PFSK-1 (cell line): Measurements from ENCODE around the gene HES3.

Source experiments
- FOXP2 ChIP-seq: optimal IDR thresholded peaks from 2 replicates; pipeline ENCODE3; 2011; ENCODE audit warnings: borderline replicate concordance, control low read depth, inconsistent platforms; ENCODE audit not compliant: insufficient read depth; ENCODE audit errors: extremely low read length, extremely low read depth
- POLR2AphosphoS5 ChIP-seq: IDR thresholded peaks from 2 replicates; pipeline ENCODE4 v1.6.1; 2012; ENCODE audit warnings: low read depth, mild to moderate bottlenecking, control low read depth, low read length, moderate library complexity
- REST ChIP-seq, 2 experiments: IDR thresholded peaks; 2 replicates each; pipeline versions ENCODE4 v1.6.1 to v1.8.0; 2011 to 2012; ENCODE audit warnings: low read depth in 2 of 2, low read length in 2 of 2, control low read depth in 1 of 2, inconsistent platforms in 1 of 2, mild to moderate bottlenecking in 1 of 2, moderate library complexity in 1 of 2; ENCODE audit not compliant: insufficient read depth in 1 of 2
- SIN3A ChIP-seq: IDR thresholded peaks from 2 replicates; pipeline ENCODE4 v1.6.1; 2012; ENCODE audit warnings: mild to moderate bottlenecking, low read length, moderate library complexity, borderline replicate concordance; ENCODE audit not compliant: insufficient read depth
- TAF1 ChIP-seq: IDR thresholded peaks from 2 replicates; pipeline ENCODE4 v1.6.1; 2012; ENCODE audit warnings: low read length, control low read depth, borderline replicate concordance; ENCODE audit not compliant: insufficient read depth

Gene HES3

GRCh38 chr1:6200188-6200809 is 43.7 kb upstream of the HES3 start:
- no peak for TF ChIP-seq POLR2AphosphoS5
- TF ChIP-seq TAF1: no peak
- TF ChIP-seq SIN3A: no peak
- TF ChIP-seq REST (IDR thresholded peaks at IDR 0.05; ENCODE audit: insufficient read depth in 1 of 2, low read depth in 2 of 2, low read length in 2 of 2): no peak
- no peak for TF ChIP-seq FOXP2

GRCh38 chr1:6202256-6202655 is 41.7 kb upstream of the HES3 start:
- TF ChIP-seq SIN3A: no peak
- no peak for TF ChIP-seq POLR2AphosphoS5
- TF ChIP-seq TAF1: no peak
- TF ChIP-seq REST (IDR thresholded peaks at IDR 0.05; ENCODE audit: insufficient read depth in 1 of 2, low read depth in 2 of 2, low read length in 2 of 2): no peak
- no peak for TF ChIP-seq FOXP2

- TF ChIP-seq TAF1 (no peak), POLR2AphosphoS5 (no peak), SIN3A (no peak), FOXP2 (no peak), REST (IDR thresholded peaks at IDR 0.05; ENCODE audit: insufficient read depth in 1 of 2, low read depth in 2 of 2, low read length in 2 of 2) (no peak)
Measured at GRCh38 chr1:6205849-6206519, 38.0 kb upstream of the HES3 start, which contains the start of gene RNF207. Gene RNF207, plus strand, starts transcription at chr1:6206119. Its CDS starts 417 bp downstream, at chr1:6206536.

GRCh38 chr1:6206520-6206855 is 37.5 kb upstream of the HES3 start:
- TF ChIP-seq REST (IDR thresholded peaks at IDR 0.05; ENCODE audit: insufficient read depth in 1 of 2, low read depth in 2 of 2, low read length in 2 of 2): no peak
- no peak for TF ChIP-seq FOXP2
- no peak for TF ChIP-seq TAF1
- TF ChIP-seq POLR2AphosphoS5: no peak
- TF ChIP-seq SIN3A: no peak
